Muscle of back (tissue), 11 donors: ENCODE data around the gene CYB5R4. TPM values are rescaled to one million over a fixed set of nuclear protein-coding genes. Genes with fewer than 3 reads are reported as not detected.
A peak's percentile ranks its signal among the peaks of the same experiment; 100 is the strongest.
"Not testable (repeated sequence)": the region's sequence is repeated elsewhere in the genome, so short reads cannot be mapped to it uniquely, and the experiment has no call there.

Experiments used
- DNase-seq, 3 donors: peaks; one replicate each; pipeline versions ENCODE4 v3.0.0 to v3.0.0-alpha.2; 2013
- polyA plus RNA-seq, 10 donors: library from polyadenylated mRNA; unstranded; fragments of 120-200 nt; gene quantifications; one replicate each; pipeline ENCODE4 v1.2.1, GENCODE V29; 2013; ENCODE audit not compliant: insufficient read length in 10 of 10

CYB5R4 gene
- polyA plus RNA-seq, 10 donors, result 9.9 to 15.1 (median 12.7) TPM

GRCh38 chr6:83905648-83906047 lies 46.2 kb downstream of the CYB5R4 start:
- DNase-seq, result no peak

DNA sequence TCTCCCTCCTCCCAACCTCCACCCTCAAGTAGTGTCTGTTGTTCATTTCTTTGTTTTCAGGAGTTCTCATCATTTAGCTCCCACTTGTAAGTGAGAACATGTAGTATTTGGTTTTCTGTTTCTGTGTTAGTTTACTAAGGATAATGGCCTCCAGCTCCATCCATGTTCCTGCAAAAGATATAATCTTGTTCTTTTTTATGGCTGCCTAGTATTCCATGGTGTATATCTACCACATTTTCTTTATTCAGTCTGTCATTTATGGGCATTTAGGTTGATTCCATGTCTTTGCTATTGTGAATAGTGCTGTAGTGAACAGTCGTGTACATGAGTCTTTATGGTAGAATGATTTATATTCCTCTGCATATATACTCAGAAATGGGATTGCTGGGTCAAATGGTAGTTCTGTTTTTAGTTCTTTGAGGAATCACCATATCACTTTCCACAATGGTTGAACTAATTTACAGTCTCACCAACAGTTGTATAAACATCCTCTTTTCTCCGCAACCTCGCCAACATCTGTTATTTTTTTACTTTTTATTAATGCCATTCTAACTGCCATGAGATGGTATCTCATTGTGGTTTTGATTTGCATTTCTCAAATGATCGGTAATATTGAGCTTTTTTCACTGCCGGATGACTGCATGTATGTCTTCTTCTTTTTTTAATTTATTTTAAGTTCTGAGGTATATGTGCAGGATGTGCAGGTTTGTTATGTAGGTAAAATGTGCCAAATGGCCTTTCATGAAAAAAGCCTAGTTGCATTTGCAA lies 48.3 kb downstream of the CYB5R4 start:
- not testable (repeated sequence) for DNase-seq

DNA sequence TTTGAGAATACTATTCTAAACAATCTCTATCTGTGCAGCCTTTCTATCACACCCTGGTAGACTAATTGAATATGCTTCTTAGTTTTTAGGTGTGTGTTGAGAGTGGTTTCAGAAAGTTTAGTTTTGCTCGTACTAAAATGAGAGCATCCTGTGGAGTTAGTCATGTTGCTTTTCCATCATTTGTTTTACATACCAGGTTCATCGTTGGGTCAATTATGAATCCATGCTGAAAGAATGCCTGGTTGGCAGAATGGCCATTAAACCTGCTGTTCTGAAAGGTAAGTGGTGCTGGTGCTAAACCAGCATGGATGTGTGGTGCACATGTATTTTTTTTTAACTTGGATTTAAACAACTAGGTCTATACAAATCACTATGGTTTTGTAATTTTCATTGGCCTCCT lies 49.3 kb downstream of the CYB5R4 start:
- no peak for DNase-seq

- DNase-seq, result no peak
These were observed 51.8 kb downstream of the CYB5R4 start for GRCh38 chr6:83911278-83911677.

GRCh38 chr6:83914953-83915352 lies 55.5 kb downstream of the CYB5R4 start:
- no peak for DNase-seq

GRCh38 chr6:83917001-83917400 lies 57.5 kb downstream of the CYB5R4 start:
- DNase-seq, result no peak

DNA sequence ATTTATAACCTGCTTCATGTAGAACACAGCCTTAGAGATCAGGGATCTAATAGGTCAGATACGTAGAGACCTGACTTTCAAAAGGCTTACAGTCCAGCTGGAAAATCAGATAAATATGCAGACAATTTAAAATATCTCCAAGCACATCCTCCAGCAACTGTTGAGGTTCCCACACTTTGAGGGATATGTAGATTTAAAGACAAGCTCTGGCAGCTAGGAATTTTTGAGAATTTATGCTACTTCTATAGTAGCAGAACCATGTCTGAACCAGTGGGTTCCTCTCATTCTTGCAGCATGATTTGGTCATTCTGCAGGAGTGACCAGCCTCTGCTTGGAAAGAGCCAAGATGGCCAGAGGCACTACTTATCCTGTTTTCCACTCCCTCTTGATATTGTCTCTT lies 60.5 kb downstream of the CYB5R4 start:
- DNase-seq, result no peak

DNA sequence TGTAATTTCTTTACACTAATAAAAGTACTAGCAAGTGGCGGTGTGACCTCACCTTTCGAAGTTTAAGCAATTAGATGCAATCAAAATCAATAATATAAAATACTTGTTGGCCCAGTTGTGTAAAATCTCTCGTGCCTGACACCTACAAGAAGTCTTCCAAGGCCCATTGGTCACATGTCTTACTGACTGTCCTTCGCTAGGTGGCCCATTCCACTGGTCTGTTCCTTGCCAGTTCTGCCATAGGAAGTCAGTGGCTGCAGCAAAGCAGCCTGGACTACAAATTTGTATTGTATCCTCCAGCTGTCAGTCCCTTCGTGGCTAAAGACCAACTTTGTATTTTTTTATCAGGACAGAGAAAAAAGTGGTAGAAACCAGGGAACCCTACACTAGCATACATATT lies 61.8 kb downstream of the CYB5R4 start:
- DNase-seq, result no peak

- DNase-seq, result no peak
These were observed 68.0 kb downstream of the CYB5R4 start for GRCh38 chr6:83927470-83927869.

GRCh38 chr6:83928286-83928685 lies 68.8 kb downstream of the CYB5R4 start:
- DNase-seq, result no peak

DNA sequence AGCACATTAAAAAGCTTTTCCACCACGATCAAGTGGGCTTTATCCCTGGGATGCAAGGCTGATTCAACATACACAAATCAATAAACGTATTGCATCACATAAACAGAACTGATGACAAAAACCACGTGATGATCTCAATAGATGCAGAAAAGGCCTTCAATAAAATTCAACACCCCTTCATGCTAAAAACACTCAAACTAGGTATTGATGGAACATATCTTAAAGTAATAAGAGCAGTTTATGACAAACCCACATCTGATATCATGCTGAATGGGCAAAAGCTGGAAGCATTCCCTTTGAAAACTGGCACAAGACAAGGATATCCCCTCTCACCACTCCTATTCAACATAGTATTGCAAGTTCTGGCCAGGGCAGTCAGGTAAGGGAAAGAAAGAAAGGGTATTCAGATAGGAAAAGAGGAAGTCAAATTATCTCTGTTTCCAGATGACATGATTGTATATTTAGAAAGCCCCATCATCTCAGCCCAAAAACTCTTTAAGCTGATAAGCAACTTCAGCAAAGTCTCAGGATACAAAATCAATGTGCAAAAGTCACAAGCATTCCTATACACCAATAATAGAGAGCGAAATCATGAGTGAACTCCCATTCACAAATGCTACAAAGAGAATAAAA lies 86.8 kb downstream of the CYB5R4 start:
- DNase-seq, result not testable (repeated sequence)

- not testable (repeated sequence) for DNase-seq
These were observed 88.5 kb downstream of the CYB5R4 start for GRCh38 chr6:83947983-83948382.

- no peak for DNase-seq
These were observed 89.4 kb downstream of the CYB5R4 start for GRCh38 chr6:83948851-83949250.

DNA sequence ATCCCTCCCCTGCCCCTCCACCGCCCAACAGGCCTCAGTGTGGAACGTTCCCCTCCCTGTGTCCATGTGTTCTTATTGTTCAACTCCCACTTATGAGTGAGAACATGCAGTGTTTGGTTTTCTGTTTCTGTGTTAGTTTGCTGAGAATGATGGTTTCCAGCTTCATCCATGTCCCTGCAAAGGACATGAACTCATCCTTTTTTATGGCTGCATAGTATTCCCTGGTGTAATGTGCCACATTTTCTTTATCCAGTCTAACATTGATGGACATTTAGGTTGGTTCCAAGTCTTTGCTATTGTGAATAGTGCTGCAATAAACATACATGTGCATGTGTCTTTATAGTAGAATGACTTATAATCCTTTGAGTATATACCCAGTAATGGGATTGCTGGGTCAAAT lies 91.9 kb downstream of the CYB5R4 start:
- DNase-seq, result not testable (repeated sequence)

DNA sequence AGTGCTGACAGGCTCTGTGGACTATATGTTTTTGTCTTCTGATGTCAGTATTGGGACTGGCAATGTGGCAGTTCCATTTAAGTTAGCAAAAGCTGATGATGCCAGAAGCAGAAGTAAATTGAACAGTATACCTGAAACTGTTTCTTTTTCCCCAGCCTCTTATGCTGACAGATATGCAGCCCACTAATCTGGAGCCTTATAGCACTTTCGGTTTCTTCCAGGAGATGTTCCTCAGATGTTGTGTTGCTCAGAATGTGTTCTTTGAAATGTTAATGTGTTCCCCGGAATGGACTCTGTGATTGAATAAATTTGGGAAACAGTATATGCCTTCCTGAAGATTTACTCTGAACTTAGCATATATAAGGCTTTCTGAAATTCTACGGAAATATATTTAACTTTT lies 93.3 kb downstream of the CYB5R4 start:
- no peak for DNase-seq

GRCh38 chr6:83954371-83954770 lies 94.9 kb downstream of the CYB5R4 start:
- no peak for DNase-seq

GRCh38 chr6:83958241-83958685 lies 98.8 kb downstream of the CYB5R4 start:
- DNase-seq, result peak in 1 of 3 donors; percentile 13

DNA sequence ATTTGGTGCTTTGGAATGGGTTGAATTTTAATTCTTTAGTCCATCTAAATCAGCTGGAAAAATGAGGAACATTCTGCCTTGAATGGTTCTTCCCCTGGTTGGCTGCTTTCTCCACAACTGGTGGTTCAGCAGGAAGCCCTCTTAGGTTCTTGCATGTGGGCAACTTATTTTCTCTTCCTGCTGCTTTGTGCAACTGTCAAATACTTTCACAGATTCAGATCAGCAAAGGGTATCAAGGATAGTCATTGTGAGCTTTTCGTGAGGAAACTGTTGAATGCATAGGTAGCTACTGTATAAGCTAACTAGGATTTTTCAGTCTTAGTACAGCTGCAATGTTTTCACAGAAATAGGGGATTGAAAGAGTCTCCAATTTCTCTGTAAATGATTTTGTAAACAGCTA lies 101.2 kb downstream of the CYB5R4 start:
- no peak for DNase-seq

DNA sequence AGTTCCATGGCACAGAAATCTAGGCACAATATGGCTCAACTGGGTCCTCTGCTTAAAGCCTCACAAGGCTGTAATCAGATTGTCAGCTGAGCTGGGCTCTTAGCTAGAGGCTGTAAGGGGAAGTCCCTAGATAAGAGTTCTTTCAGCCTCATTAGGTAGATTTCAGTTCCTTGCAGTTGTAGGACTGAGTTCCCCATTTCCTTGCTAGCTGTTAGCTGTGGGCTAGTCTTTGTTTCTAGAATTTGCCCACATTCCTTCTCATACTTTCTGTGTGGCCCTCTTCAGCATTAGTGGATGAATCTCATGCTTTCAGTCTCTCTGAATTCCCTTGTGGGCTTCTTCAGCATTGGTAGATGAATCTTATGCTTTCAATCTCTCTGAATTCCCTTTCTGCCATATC lies 103.1 kb downstream of the CYB5R4 start:
- DNase-seq, result no peak

DNA sequence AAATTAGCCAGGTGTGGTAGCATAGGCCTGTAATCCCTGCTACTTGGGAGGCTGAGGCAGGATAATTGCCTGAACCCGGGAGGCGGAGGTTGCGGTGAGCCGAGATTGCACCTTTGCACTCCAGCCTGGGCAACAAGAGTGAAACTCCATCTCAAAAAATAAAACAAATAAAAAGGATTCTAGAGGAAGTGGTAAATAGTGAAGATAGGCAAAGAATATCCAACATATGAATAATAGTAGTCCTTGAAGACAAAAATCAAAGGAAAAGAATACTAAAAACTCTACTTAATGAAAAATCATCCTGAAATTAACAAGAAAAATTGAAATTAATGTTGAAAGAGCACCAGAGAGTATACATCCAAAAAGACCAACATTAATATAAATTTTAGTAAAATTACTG lies 107.0 kb downstream of the CYB5R4 start:
- DNase-seq, result no peak

DNA sequence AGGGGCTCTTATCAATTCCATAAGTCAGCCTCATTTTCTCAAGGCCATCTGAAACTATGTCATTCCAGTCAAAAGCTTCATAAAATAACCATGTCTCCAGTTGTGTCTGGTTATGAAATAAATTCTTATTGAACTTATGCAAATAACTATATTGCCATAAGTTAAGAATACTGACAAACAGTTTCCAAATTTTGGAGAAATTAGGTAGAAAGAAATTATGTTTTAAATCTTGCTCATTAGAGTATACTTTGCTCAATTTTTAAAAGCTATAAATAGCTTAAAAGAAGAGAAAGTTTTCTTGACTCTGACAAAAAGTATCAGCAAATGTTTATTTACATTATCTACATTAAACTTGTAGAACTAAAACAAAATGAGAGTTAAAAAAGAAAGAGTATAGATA lies 111.1 kb downstream of the CYB5R4 start:
- DNase-seq, result no peak

- DNase-seq, result no peak
These were observed 115.0 kb downstream of the CYB5R4 start for GRCh38 chr6:83974409-83975050.
